NCI-H526 treated with DMSO at 0.1 percent for 48 hours (cell line): ENCODE results near the gene POLE2.
"Not testable (repeated sequence)": the region's sequence is repeated elsewhere in the genome, so short reads cannot be mapped to it uniquely, and the experiment has no call there.

ENCODE experiments used
- DNase-seq: peaks from one replicate; lab custom pipeline; 2025; lab: John Stamatoyannopoulos, UW

Gene POLE2

GRCh38 chr14:49619273-49619672 lies 68.7 kb downstream of the POLE2 start:
- not testable (repeated sequence) for DNase-seq

- no peak for DNase-seq
Observed at GRCh38 chr14:49617852-49618519, 70.0 kb downstream of the POLE2 start.

GRCh38 chr14:49615776-49616175 lies 72.2 kb downstream of the POLE2 start:
- DNase-seq = no peak

- DNase-seq = no peak
Observed at GRCh38 chr14:49614196-49614595, 73.8 kb downstream of the POLE2 start.

- no peak for DNase-seq
Observed at GRCh38 chr14:49612671-49613070, 75.3 kb downstream of the POLE2 start.

GRCh38 chr14:49612251-49612650 lies 75.8 kb downstream of the POLE2 start:
- no peak for DNase-seq

- DNase-seq = no peak
Observed at GRCh38 chr14:49607583-49607982, 80.4 kb downstream of the POLE2 start.

- peak; percentile 80 for DNase-seq
Observed at GRCh38 chr14:49598485-49599300, 89.3 kb downstream of the POLE2 start, which contains the start of gene LRR1. TSS of gene LRR1 (plus strand) at chr14:49598940. CDS start at chr14:49599021, 81 bp downstream.

- peak; percentile 61 for DNase-seq
Observed at GRCh38 chr14:49598189-49598484, 89.9 kb downstream of the POLE2 start.

GRCh38 chr14:49594347-49595091 lies 93.5 kb downstream of the POLE2 start:
- DNase-seq = no peak
